ENCODE measurements around the gene ANKRD36.
A peak's percentile ranks its signal among the peaks of the same experiment; 100 is the strongest.
"Not testable (repeated sequence)": the region's sequence is repeated elsewhere in the genome, so short reads cannot be mapped to it uniquely, and the experiment has no call there.

The ANKRD36 gene

DNA sequence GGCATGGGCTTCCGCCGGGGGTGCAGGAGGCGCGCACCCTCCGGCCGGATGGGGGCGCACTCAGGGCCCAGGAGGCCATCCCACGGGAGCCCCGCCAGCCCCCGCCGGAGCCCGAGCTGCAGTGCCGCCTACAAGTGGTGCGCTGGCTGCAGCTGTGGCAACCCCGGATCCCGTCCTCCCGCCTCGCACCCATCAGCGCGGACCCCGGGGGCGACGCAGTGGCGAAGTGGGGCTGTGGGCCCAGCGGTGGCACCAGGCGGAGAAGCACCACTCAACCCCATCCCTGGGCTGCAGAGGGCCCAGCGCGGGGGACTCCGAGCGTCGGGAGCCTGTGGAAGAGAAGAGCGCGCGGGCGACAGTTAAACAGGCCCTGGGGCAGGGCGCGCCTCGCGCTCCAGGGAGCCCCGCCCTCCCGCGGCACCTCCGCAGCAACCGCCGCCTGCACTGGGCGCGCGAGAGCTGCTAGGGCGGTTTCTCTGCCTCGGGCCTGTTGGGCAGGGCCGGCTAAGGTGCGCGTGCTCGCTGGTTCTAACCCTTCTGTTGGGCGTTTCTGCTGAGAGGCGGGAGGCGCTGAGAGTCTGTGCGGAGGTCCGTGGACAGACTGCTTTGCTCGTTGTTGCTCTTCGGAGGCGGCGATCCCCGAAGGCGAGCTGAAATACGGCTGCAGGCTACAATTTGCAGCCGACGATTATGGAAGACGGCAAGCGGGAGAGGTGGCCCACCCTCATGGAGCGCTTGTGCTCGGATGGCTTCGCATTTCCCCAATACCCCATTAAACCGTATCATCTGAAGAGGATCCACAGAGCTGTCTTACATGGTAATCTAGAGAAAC lies at the start of gene ANKRD36:
ANKRD36 (plus strand) TSS at position 104 of the 832 bp plus-strand sequence; CDS start at position 691, 587 bp downstream.
- peak; percentile 64 to 67 for DNase-seq (ENCODE audit: low read depth in 2 of 2)

DNA sequence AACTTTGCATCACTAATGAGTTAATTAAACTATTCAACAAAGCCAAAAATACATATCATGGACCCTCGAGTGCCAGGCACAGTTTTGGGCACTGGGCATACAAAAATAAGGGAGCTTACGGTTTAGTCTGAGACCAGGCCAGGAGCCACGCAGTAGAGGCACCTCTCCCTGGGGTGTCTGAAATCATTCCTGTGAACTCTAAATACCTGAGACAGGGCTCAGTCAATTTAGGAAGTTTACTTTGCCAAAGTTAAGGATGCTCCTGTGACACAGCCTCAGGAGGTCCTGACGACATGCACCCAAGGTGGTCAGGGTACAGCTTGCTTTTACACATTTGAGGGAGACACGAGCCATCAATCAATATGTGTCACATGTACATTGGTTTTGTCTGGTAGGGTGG lies 46.9 kb upstream of the ANKRD36 start:
- not testable (repeated sequence) for DNase-seq (ENCODE audit: low read depth in 2 of 2)

- DNase-seq (ENCODE audit: low read depth in 2 of 2), result no peak
These were observed 45.5 kb upstream of the ANKRD36 start for GRCh38 chr2:97067279-97068004.

DNA sequence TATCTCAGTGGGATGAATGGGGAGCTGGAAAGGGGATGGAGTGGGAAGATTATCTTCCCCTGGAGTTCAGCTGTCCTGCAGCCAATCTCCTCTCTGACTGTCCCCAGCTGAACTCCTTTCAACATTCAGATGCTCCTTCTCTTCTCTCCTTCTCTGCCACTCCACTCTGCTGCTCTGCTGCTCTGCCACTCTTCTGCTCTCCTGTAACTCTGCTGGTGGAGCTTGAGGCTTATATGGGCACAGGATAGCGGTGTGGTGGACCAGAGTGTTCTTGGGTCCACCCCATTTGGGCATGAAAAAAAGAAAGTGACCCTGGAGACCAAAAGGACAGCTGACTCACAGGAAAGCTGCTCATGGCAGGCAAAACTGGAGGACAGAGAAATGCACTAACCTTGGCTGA lies 44.9 kb upstream of the ANKRD36 start:
- DNase-seq (ENCODE audit: low read depth in 2 of 2), result no peak

- DNase-seq (ENCODE audit: low read depth in 2 of 2), result not testable (repeated sequence)
These were observed 44.2 kb upstream of the ANKRD36 start for GRCh38 chr2:97068722-97069121.

DNA sequence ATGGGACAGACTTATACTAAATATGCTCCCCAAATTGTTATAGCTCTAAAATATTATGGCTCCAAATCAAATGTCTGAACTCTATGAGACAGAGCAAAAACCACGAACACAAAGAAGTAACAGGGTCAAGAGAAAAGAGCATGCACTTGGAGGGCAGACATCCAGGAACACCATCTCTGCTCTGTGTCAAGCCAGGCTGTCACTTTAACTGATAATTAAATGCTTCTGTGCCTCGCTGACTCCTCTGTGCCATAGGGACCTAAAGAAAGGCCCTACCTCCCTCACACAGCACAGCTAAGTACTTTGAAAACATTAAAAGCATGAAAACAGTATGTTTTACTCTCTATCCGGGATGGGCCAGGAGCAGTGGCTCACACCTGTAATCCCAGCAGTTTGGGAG lies 42.0 kb upstream of the ANKRD36 start:
- not testable (repeated sequence) for DNase-seq (ENCODE audit: low read depth in 2 of 2)

- DNase-seq (ENCODE audit: low read depth in 2 of 2), result not testable (repeated sequence)
These were observed 35.7 kb upstream of the ANKRD36 start for GRCh38 chr2:97077213-97077612.

DNA sequence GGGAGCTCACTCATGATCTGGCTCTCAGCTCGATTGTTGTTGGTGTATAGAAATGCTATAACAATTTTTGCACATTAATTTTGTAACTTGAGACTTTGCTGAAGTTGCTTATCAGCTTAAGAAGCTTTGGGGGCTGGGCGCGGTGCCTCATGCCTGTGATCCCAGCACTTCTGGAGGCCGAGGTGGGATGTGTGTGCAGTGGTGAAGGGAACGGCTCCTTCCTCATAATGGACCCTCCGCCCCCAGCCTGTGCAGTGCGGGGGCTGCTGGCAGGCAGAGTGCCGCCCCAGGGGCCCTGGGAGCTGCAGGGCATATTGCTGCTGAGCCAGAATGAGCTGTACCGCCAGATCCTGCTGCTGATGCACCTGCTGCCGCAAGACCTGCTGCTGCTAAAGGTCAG lies 32.1 kb upstream of the ANKRD36 start:
- not testable (repeated sequence) for DNase-seq (ENCODE audit: low read depth in 2 of 2)

DNA sequence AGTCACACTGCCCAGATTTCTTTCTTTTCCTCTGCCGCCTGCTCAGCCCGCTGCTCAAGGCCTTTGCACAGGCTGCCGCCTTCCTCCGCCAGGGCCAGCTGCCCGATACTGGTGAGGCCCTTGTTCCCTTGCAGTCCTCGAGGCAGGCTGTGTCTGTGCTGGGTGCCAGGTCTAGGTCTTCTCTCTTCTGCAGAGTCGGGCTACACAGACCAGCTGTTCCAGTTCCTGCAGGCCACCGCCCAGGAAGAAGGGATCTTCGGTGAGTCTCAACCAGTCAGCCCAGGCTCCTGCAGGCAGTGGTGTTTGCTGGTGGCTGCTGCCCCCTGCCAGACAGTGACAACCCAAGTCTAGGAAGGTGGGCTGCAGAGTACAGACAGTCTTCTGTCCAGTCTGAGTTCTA lies 30.7 kb upstream of the ANKRD36 start:
- DNase-seq (ENCODE audit: low read depth in 2 of 2), result not testable (repeated sequence)

DNA sequence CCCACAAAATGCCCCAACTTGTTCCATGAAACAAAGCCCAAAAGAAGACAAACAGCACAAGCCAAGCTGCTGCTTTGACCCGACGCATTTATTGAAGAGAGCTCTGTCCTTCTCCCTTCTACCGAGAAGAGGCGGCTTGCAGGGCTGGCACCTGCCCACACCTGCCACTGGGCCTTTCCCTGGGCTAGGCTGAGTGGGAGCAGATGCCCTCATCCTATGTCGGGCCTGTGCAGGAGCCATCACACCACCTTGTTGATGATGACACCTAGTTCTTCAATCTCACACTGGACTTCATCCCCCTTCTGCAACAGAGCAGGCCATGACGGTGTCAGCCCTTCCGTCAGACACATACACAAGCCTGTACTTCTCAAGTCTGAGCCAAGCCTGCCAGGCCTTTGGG lies 29.4 kb upstream of the ANKRD36 start:
- not testable (repeated sequence) for DNase-seq (ENCODE audit: low read depth in 2 of 2)

DNA sequence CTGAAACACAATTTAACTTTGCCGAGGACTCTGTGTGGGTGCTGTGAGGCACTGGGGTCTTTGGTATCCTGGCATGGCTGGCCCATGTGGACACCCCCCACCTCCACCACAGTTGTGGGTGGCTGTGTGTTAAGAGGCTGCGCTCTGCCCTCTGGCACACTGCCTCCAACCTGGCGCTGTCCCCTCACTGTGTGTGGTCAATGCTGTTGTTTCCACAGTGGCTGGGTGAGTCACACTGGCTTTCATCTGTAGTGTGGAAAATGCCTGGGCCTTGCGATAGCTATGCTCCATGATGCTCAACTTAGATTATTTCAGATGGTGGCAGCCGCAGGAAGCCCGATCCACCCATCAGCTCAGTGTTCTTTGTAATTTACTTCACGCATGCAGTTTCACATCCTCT lies 27.9 kb upstream of the ANKRD36 start:
- DNase-seq (ENCODE audit: low read depth in 2 of 2), result not testable (repeated sequence)

DNA sequence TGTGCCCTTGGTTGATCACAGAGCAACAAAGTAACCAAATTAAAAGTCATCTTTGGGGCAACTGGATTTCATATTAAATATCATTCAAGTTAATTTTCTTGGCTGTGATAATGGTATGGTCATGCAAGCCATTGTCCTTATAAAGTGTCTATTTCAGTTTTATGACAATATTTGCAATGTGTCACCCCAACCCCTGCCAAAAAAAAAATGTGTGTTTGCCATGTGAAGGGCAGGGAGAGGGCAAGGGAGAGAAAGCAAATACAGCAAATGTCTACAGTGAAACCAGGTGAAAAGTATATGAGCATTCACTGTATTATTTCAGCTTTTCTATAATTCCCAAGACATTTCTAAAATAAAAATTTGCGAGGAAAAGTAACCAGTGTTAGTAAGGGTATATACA lies 24.2 kb upstream of the ANKRD36 start:
- DNase-seq (ENCODE audit: low read depth in 2 of 2), result not testable (repeated sequence)

DNA sequence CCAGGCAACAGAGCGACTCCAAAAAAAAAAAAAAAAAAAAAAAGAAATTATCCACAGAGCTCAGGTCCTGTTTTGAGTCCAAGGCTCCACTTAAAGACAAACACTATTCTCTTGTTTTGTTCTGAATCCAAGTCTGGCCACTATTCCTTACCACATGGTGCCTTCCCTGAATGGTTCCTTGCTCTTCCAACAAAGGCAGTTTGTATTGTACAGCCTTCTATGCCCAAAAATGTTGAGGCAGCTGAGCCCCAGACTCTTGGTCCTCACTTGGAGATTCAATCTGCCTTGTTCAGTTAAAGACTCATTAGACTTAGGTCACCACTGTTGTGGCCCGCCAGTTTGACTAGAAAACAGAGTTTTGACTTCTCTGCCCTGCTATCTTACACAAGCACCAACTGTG lies 20.0 kb upstream of the ANKRD36 start:
- DNase-seq (ENCODE audit: low read depth in 2 of 2), result not testable (repeated sequence)

- DNase-seq (ENCODE audit: low read depth in 2 of 2), result not testable (repeated sequence)
These were observed 18.8 kb upstream of the ANKRD36 start for GRCh38 chr2:97093983-97094771.

DNA sequence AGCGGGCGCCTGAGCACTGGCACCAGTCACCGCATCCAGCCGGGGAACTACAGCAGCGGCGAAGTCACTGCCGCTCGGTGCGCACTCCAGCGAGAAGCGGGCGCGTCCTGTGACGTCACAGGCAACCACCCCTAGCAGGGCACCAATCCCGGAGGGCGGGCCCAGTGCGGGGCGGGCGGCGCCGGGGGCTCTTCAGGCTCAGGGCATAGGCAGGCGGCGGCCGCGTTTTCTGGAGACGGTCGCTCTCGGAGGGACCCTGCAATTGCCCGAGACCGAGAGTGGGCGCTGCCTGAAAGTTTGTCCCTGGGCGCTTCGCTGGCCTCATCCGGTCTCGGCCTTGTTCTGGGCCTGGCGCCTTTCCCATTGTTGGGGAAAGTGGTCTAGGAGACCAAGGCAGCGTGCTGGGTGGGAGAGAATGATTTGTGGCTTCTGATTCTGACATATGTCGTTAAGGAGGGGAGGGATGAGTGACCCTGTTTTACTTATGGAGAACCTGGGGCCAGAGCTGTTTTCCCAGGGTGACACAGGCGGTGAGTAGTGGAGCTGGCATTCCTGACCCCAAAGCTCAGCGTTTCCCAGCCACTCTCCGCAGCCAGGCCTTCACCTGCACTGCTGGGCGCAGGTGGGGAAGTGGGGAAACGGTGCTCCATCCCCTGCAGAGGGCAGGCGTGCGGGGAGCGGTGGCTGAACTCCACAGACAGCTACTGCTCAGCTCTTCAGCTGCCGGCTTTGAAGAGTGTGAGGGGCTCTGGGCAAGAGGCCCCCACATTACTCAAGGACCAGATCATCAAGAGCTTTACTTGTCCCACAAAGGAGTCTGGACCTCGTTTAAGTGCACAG lies 18.0 kb upstream of the ANKRD36 start, which contains the start of gene FAHD2B:
FAHD2B (minus strand) TSS at position 111 of the 840 bp plus-strand sequence. CDS start 3,176 bp downstream, outside the sequence.
- peak; percentile 64 to 78 for DNase-seq (ENCODE audit: low read depth in 2 of 2)

DNA sequence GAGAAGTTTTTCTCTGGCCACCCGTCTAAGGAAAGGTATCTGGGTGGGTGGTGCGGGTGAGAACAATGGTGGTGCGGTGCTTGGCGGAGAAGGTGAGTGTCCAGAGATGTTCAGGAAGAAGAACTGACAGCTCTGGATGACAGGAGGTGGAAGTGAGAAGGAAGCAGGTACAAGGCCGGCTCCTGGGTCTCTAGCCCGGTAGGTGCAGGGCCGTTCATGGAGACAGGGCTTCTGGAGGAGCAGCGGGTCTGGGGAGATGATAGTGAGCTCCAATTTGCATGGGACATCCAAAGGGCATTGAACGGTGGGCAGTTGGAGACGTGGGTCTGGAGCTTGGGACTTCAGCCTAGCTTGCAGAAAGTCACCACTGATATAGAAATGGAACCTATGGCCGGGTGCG lies 17.3 kb upstream of the ANKRD36 start:
- DNase-seq (ENCODE audit: low read depth in 2 of 2), result no peak

- DNase-seq (ENCODE audit: low read depth in 2 of 2), result not testable (repeated sequence)
These were observed 14.1 kb upstream of the ANKRD36 start for GRCh38 chr2:97098786-97099372.

GRCh38 chr2:97106878-97107277 lies 6.1 kb upstream of the ANKRD36 start:
- DNase-seq (ENCODE audit: low read depth in 2 of 2), result not testable (repeated sequence)

DNA sequence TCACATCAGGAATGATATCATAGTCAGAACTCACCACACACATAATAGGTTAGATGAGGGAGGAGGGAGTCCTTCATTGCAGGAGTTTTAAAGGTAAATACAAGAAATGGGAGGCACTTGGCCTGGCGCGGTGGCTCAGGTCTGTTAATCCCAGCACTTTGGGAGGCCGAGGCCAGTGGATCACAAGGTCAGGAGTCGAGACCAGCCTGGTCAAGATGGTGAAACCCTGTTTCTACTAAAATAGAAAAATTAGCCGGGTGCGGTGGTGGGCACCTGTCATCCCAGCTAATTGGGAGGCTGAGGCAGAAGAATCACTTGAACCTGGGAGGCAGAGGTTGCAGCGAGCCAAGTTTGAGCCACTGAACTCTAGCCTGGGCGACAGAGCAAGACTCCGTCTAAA lies 1.7 kb upstream of the ANKRD36 start:
- DNase-seq (ENCODE audit: low read depth in 2 of 2), result not testable (repeated sequence)

DNA sequence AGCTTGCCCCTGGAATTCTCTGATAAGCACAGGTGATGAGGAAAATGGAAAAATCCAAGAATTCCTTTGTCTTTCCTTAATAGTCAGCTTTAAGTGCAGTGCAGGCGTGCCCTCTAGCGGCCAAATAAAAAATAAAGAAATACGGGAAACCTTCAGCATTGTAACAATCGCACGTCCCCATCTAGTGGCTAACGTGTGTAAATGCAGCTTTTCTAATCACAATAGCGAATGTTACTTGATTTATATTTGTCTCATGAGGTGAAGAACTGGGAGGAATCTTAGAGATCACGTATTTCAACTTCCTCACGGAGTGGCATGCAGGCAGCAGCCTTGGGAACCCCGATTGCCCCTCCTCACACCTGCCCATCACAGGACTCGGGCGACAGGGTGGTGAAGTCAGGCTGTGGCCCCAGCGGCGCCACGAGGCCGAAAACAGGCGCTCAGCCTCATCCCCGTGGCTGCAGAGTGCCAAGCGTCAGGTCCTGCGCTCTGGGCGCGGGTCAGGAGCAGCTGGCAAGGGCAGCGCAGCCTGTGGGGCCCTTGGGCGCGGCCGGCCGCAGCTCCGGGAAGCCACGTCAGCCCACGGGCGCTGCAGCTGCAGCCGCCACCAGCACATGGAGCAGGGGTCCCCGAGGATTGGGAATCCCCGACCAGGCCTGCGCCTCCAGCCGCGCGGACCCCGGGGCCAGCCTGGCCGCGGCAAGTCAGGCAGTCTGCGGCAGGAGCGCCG lies 468 bp upstream of the ANKRD36 start:
- DNase-seq (ENCODE audit: low read depth in 2 of 2), result not testable (repeated sequence)

Data from stimulated activated CD8-positive, alpha-beta memory T cell treated with anti-CD3 and anti-CD28 coated beads, Interleukin-2, amount 100 ng/mL, for 1 hour (primary cell).